Peyer's patch (tissue), 4 donors: ENCODE data around the gene BHLHE40. TPM values are rescaled to one million over a fixed set of nuclear protein-coding genes. Genes with fewer than 3 reads are reported as not detected.

Experiments
- DNase-seq, 3 donors: peaks; one replicate each; pipeline ENCODE4 v3.0.0-alpha.2; 2017 to 2019
- H3K27ac ChIP-seq, 4 donors: fragments of 200-600 bp; sonication (generic); one replicate each; pipeline ENCODE4 v1.5.1; 2016 to 2019
- H3K27me3 ChIP-seq, 2 donors: fragments of 200-600 bp; sonication (generic); one replicate each; pipeline ENCODE4 v1.5.1; 2019
- H3K36me3 ChIP-seq, 3 donors: fragments of 200-600 bp; sonication (generic); one replicate each; pipeline ENCODE4 v1.5.1; 2016 to 2019
- H3K4me1 ChIP-seq, 4 donors: fragments of 200-600 bp; sonication (generic); one replicate each; pipeline ENCODE4 v1.5.1; 2016 to 2019
- H3K4me3 ChIP-seq, 4 donors: fragments of 200-600 bp; sonication (generic); 1 replicate in 3 of 4; 2 replicates in 1 of 4; pipeline ENCODE4 v1.5.1; 2016 to 2019; ENCODE audit warnings: mild to moderate bottlenecking in 1 of 4
- H3K9me3 ChIP-seq, 4 donors: fragments of 200-600 bp; sonication (generic); one replicate each; pipeline ENCODE4 v1.5.1; 2016 to 2019; ENCODE audit warnings: mild to moderate bottlenecking in 1 of 4
- CTCF ChIP-seq, 6 experiments: fragments of 450-650 bp in 4 of 6; fragments of 200-600 bp in 2 of 6; sonication (generic) in 1 of 6; IDR thresholded peaks; one replicate each; pipeline ENCODE4 v1.5.1; 2017 to 2019; ENCODE audit warnings: antibody characterized with exemption in 6 of 6, mild to moderate bottlenecking in 3 of 6, moderate library complexity in 1 of 6
- POLR2A ChIP-seq, 2 donors: fragments of 450-650 bp; IDR thresholded peaks; one replicate each; pipeline ENCODE4 v1.5.1; 2017; ENCODE audit warnings: antibody characterized with exemption in 2 of 2, mild to moderate bottlenecking in 2 of 2, moderate library complexity in 2 of 2
- total RNA-seq, 4 donors: library from RNA; depleted of rRNA; stranded (reverse); fragments of >200 nt; gene quantifications; one replicate each; pipeline ENCODE4 v1.1.0, GENCODE V29; 2016

Gene BHLHE40
- total RNA-seq, 4 donors from 2014 or later = 20.3 to 78.4 (median 44.3) TPM

GRCh38 chr3:4994823-4995499 is 15.7 kb downstream of the BHLHE40 start:
- DNase-seq = peak in 1 of 3 donors; percentile 49
- no peaks in the 10 kb centered on the region for H3K36me3 ChIP-seq
- no peaks in the 10 kb centered on the region for H3K4me1 ChIP-seq
- peak overlapping the region in 2 of 4 donors; percentile 23 to 43 for H3K27ac ChIP-seq
- H3K4me3 ChIP-seq = no peak overlapping the region
- H3K27me3 ChIP-seq = no peaks in the 10 kb centered on the region
- no peaks in the 10 kb centered on the region for H3K9me3 ChIP-seq
- TF ChIP-seq CTCF (IDR thresholded peaks at IDR 0.05) (no peak), POLR2A (IDR thresholded peaks at IDR 0.05) (no peak)

- H3K27ac ChIP-seq = peak overlapping the region in 1 of 4 donors; percentile 43
- DNase-seq = peak in 1 of 3 donors; percentile 27
- no peaks in the 10 kb centered on the region for H3K27me3 ChIP-seq
- no peaks in the 10 kb centered on the region for H3K9me3 ChIP-seq
- no peaks in the 10 kb centered on the region for H3K4me1 ChIP-seq
- TF ChIP-seq POLR2A (IDR thresholded peaks at IDR 0.05) (no peak), CTCF (IDR thresholded peaks at IDR 0.05) (no peak)
- no peaks in the 10 kb centered on the region for H3K36me3 ChIP-seq
- no peak overlapping the region for H3K4me3 ChIP-seq
Measured at GRCh38 chr3:4995500-4996053, 16.3 kb downstream of the BHLHE40 start.

DNA sequence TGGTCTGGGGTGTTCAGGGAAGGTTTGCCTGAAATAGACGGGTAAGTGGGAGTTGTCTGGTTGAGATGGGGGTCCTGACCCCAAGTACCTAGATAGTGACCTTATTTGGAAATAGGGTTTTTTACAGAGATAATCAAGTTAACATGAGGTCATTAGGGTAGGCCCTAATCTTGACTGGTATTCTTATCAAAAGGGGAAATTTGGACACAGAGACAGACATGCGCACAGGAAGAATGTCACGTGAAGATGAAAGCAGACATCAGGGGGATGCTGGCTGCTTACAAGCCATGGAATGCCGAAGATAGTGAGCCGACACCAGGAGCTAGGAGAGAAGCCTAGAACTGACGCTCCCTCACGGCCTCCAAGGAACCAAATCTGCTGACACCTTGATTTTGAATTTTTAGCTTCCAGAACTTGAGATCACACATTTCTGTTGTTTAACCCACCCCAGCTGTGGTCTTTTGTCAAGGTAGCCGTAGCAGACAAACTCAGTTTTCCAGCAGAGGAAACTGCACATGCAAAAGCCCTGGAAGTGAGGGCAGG is 17.1 kb downstream of the BHLHE40 start:
- no peaks in the 10 kb centered on the region for H3K4me1 ChIP-seq
- H3K4me3 ChIP-seq = no peak overlapping the region
- no peaks in the 10 kb centered on the region for H3K9me3 ChIP-seq
- TF ChIP-seq POLR2A (IDR thresholded peaks at IDR 0.05) = no peak
- no peak for TF ChIP-seq CTCF (IDR thresholded peaks at IDR 0.05)
- no peaks in the 10 kb centered on the region for H3K36me3 ChIP-seq
- H3K27me3 ChIP-seq = no peaks in the 10 kb centered on the region
- no peak overlapping the region for H3K27ac ChIP-seq
- peak in 1 of 3 donors; percentile 29 for DNase-seq

GRCh38 chr3:4996771-4997291 is 17.6 kb downstream of the BHLHE40 start:
- TF ChIP-seq CTCF (IDR thresholded peaks at IDR 0.05) = no peak
- no peak for TF ChIP-seq POLR2A (IDR thresholded peaks at IDR 0.05)
- DNase-seq = peak in 1 of 3 donors; percentile 35

GRCh38 chr3:4997946-4998345 is 18.7 kb downstream of the BHLHE40 start:
- no peak overlapping the region for H3K4me3 ChIP-seq
- DNase-seq = peak in 1 of 3 donors; percentile 23
- no peaks in the 10 kb centered on the region for H3K4me1 ChIP-seq
- no peaks in the 10 kb centered on the region for H3K9me3 ChIP-seq
- H3K36me3 ChIP-seq = no peaks in the 10 kb centered on the region
- H3K27me3 ChIP-seq = no peaks in the 10 kb centered on the region
- no peak overlapping the region for H3K27ac ChIP-seq
- TF ChIP-seq POLR2A (IDR thresholded peaks at IDR 0.05) = no peak
- no peak for TF ChIP-seq CTCF (IDR thresholded peaks at IDR 0.05)

More at GRCh38 chr3:4996771-4997291, 17.6 kb downstream of the BHLHE40 start:
- no peak overlapping the region for H3K27ac ChIP-seq
- no peaks in the 10 kb centered on the region for H3K27me3 ChIP-seq
- H3K4me1 ChIP-seq = no peaks in the 10 kb centered on the region
- no peaks in the 10 kb centered on the region for H3K36me3 ChIP-seq
- H3K9me3 ChIP-seq = no peaks in the 10 kb centered on the region
- H3K4me3 ChIP-seq = no peak overlapping the region
